Measurements from ENCODE around the gene PRKCA.

Gene PRKCA

DNA sequence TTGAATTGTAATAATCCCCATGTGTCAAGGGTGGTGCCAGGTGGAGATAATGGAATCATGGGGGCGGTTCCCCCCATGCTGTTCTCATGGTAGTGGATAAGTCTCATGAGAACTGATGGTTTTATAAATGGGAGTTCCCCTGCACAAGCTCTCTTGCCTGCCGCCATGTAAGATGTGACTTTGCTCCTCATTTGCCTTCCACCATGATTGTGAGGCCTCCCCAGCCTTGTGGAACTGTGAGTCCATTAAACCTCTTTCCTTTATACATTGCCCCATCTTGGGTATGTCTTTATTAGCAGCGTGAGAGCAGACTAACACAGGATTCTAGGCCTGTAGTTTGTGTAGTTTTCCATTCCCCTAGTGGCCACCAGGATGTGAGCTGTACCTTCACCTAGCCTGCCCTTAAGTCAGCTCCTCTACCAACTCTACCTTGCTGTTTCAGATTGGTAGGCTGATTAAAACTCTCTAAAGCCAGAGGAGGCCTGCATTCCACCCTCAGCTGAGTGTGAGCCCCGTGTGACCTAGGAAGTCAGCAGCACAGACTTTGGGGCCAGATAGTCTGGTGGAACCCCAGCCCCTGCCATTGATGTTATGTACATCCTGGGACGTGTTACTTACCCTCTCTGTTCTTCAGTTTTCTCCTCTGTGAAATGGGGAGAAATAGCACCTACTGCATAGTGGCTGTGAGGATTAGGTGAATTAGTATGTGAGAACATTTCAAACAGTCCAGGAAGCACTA is 280.1 kb downstream of the PRKCA start:
- no peak overlapping the region for H3K4me3 ChIP-seq (ENCODE audit: low read depth, low read length)
- no peak for DNase-seq (ENCODE audit: low read depth)
- TF ChIP-seq, protein P1, sequence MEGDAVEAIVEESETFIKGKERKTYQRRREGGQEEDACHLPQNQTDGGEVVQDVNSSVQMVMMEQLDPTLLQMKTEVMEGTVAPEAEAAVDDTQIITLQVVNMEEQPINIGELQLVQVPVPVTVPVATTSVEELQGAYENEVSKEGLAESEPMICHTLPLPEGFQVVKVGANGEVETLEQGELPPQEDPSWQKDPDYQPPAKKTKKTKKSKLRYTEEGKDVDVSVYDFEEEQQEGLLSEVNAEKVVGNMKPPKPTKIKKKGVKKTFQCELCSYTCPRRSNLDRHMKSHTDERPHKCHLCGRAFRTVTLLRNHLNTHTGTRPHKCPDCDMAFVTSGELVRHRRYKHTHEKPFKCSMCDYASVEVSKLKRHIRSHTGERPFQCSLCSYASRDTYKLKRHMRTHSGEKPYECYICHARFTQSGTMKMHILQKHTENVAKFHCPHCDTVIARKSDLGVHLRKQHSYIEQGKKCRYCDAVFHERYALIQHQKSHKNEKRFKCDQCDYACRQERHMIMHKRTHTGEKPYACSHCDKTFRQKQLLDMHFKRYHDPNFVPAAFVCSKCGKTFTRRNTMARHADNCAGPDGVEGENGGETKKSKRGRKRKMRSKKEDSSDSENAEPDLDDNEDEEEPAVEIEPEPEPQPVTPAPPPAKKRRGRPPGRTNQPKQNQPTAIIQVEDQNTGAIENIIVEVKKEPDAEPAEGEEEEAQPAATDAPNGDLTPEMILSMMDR (IDR thresholded peaks at IDR 0.05; ENCODE audit: low read depth, low read length) = no peak
- TF ChIP-seq POLR2A (IDR thresholded peaks at IDR 0.05; ENCODE audit: extremely low read depth, insufficient read length) (no peak), MYC (IDR thresholded peaks at IDR 0.05; ENCODE audit: low read depth, low read length) (no peak)
- TF ChIP-seq, protein P2, sequence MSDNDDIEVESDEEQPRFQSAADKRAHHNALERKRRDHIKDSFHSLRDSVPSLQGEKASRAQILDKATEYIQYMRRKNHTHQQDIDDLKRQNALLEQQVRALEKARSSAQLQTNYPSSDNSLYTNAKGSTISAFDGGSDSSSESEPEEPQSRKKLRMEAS (IDR thresholded peaks at IDR 0.05; ENCODE audit: low read depth, low read length) = no peak

DNA sequence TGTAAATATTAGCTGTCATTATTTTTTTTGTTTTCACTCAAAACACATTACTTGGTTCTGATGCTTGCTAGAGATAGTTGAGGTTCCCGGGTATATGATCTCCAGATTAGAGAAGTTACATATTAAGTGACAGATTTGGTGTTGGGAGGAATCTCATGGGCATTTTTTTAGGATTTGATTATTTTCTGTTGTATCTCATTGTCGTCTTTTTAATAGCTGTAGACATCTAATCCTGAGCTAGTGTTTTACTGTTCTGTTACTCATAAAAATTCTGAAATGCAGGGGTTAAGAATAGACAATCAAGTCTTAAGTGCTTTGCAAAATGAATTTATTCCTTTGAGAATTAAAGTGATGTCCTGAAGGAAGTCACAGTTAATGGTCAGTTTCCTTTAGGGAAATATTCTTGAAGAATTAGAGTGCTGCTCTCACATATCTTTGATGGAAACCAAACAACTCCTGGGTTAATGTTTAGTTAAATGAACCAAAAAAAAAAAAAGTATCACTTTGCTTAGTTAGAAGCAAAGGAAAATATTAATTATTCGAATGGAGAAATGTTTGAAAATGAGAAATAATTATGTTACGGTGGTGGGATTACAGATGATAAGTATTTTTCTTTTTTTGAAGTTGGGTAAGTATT is 280.8 kb downstream of the PRKCA start:
- TF ChIP-seq, protein P2 (IDR thresholded peaks at IDR 0.05; ENCODE audit: low read depth, low read length) = no peak
- TF ChIP-seq, protein P1 (IDR thresholded peaks at IDR 0.05; ENCODE audit: low read depth, low read length) = no peak
- no peak for DNase-seq (ENCODE audit: low read depth)
- no peak overlapping the region for H3K4me3 ChIP-seq (ENCODE audit: low read depth, low read length)

DNA sequence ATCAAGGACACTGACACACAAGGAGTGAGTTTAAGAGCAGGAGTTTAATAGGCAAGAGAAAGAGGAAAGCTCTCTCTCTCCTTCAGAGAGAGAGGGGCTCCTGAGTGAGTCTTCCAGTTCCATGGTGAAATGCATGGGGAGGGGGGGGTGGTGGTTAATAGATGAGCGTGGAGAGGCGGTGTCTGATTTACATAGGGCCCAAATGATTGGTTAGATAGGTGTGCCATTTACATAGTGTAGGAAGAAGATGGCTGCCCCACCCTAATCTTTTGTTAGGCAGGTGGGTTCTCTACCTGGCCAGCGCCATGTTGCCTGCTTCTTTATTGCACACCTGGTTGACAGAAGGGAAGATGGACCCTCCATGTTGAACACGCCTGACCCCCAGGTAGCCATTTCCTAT is 282.5 kb downstream of the PRKCA start:
- TF ChIP-seq, protein P2 (IDR thresholded peaks at IDR 0.05; ENCODE audit: low read depth, low read length) = no peak
- no peak for TF ChIP-seq MYC (IDR thresholded peaks at IDR 0.05; ENCODE audit: low read depth, low read length)
- TF ChIP-seq, protein P1 (IDR thresholded peaks at IDR 0.05; ENCODE audit: low read depth, low read length) = no peak
- TF ChIP-seq POLR2A (IDR thresholded peaks at IDR 0.05; ENCODE audit: extremely low read depth, insufficient read length) = no peak
- H3K4me3 ChIP-seq (ENCODE audit: low read depth, low read length) = no peak overlapping the region
- no peak for DNase-seq (ENCODE audit: low read depth)

DNA sequence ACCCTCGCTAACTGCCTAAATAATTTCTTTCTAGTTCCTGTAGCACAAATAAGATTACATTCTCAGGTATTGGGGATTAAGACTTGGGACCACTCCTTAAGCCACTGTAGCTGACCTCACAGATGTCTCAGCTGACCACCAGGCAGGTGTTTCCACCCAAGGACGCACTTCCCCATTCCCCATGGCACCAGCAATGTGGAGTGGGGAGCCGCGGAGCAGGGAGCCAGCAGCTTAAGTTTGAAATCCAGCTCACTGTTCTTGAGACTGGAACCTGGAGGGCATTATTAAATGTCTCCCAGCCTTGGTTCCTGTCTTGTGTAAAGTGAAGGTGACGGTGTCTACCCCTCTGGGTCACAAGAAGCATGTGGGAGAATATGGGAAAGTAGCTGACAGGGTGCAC is 283.1 kb downstream of the PRKCA start:
- TF ChIP-seq, protein P2 (IDR thresholded peaks at IDR 0.05; ENCODE audit: low read depth, low read length) = no peak
- TF ChIP-seq, protein P1 (IDR thresholded peaks at IDR 0.05; ENCODE audit: low read depth, low read length) = no peak
- TF ChIP-seq MYC (IDR thresholded peaks at IDR 0.05; ENCODE audit: low read depth, low read length) = no peak
- no peak for TF ChIP-seq POLR2A (IDR thresholded peaks at IDR 0.05; ENCODE audit: extremely low read depth, insufficient read length)
- no peak for DNase-seq (ENCODE audit: low read depth)
- no peak overlapping the region for H3K4me3 ChIP-seq (ENCODE audit: low read depth, low read length)

DNA sequence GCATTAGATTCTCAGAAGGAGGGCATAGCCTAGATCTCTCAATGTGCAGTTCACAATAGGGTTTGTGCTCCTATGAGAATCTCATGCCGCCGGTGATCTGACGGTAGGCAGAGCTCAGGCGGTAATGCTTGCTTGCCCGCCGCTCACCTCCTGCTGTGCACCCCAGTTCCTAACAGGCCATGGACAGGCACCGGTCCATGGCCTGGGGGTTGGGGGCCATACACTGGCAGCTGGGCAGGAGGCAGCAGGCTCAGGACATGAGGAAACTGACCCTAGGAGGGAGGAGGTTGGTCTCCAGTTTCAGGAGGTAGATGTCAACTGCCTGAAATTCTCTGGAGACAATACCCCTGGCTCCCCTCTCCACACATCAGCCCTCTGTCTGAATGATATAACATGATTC is 287.5 kb downstream of the PRKCA start:
- TF ChIP-seq POLR2A (IDR thresholded peaks at IDR 0.05; ENCODE audit: extremely low read depth, insufficient read length) = no peak
- TF ChIP-seq MYC (IDR thresholded peaks at IDR 0.05; ENCODE audit: low read depth, low read length) = no peak
- TF ChIP-seq, protein P2 (IDR thresholded peaks at IDR 0.05; ENCODE audit: low read depth, low read length) = no peak
- TF ChIP-seq, protein P1 (IDR thresholded peaks at IDR 0.05; ENCODE audit: low read depth, low read length) = no peak
- no peak for DNase-seq (ENCODE audit: low read depth)
- H3K4me3 ChIP-seq (ENCODE audit: low read depth, low read length) = no peak overlapping the region

Data from NB4 (cell line).